ENCODE data around the gene PPM1H.

DNA sequence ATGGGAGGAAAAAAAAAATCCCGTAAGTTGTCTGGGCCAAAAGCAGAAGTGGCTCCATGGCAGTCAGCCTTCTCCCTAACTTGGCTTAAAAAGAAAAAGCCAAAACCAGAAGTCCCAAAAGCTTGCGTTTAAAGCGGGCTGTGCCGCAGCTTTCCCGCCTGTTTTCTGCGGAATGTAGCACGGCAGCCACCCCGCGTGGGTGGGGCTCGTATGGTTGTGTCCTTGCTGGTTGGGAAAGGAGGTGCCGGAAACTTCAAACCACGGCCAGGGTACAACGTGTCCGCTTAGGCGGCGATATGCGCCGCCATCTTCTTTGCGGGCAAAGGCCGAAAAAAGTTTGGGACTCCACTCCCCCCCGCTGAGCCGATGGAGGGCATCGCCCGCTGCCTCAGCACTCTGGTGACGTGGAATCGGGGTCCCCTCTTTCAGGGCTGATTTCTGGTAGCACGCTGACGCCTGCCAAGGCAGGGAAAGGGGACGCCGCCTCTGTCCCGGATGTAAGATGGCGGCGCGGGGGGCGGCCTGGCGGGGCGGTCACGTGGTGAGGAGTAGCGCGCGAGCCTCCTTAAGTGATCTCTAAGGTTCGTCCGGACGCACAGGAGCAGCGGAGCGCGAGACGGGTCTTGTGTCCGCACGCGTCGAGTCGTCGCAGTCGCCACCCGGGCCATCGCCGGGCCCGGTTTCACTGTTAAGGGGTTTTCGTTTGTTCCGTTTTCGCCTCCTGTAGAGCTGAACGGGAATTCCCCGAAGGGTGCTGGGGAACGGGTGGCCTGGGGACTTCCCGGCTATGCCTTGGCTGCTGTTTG, 332.5 kb downstream of the PPM1H start:
- TF ChIP-seq CTCF (IDR thresholded peaks at IDR 0.05; ENCODE audit: low read length) (no peak), EZH2 (IDR thresholded peaks at IDR 0.05; ENCODE audit: borderline replicate concordance, low read length) (no peak)

All from OCI-LY1 (cell line).